Fibroblast of peridontal ligament (primary cell): ENCODE measurements around the gene AP2A1.
A peak's percentile ranks its signal among the peaks of the same experiment; 100 is the strongest.

Experiments used
- DNase-seq: peaks from one replicate; pipeline ENCODE4 v3.0.0-alpha.2; 2010; ENCODE audit errors: extremely low read depth

The AP2A1 gene

DNA sequence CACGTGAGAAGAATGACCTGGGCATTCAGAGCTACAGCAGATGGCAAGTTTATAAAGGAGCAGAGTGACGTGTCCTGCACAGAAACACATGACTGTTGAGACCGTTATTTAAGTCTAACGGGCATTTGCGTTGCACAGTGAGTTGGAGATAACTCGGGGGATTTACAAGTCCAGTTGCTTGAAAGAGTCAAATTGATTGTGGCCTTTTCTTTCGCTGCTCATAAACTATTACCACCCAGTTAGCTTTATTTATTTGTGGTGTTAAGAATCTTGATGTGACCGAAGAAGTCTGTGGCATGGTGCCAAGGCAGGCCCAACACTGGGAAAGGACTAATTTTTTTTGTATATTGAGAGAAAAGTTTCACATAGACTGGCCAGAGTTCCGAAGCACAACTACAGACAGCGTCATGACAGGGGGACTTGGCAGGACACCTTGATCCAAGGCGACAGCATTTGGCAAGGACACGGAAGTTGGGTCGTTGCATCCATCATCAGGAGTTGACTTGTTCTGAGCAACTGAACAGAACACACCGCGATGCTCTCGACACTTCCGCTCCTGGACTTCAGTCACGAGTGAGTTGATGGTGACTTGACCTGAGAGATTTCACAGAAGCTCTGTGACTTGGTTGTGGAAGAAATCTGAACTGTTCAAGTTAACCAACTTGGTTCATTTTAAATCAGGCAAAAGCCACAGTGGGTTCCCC, 72.2 kb downstream of the AP2A1 start:
- no peak for DNase-seq

DNA sequence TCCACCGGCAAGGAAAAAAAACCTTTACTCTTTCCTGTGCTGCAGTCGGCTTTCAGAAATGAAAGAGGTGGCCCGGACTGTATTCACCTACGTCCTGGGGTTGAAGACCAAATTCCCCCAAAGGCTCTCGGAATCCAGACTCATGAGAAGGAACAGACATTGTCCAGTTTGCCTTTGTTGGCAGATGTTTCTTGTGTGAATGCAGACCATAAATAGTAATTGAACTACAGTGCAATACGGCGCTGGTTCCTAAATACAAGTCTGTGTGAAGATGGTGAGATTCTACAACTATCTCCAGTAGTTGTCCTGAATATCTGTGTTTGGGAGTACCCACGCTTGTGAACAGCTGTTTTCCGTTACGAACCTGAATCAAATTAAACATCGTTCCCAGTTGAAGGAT, 72.9 kb downstream of the AP2A1 start:
- DNase-seq = no peak

DNA sequence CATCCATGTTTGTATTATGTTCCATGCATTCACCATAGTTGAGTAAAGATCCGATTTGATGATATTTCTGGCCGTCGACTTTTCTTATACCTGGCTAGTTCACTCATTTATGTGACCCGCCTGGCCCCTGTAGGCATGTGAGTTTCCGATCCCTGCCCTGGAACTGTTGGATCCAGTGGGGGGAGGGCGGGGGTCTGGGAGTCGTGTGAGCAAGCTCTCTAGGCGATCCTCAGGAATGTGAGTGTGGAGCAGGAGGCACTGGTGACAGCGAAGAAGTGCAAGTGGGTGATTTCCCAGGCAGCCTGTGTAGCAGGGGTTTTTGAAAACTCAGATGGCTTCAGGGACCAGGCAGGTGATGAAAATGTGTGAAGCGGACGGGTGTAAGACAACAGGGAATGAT, 73.5 kb downstream of the AP2A1 start:
- DNase-seq = no peak

DNA sequence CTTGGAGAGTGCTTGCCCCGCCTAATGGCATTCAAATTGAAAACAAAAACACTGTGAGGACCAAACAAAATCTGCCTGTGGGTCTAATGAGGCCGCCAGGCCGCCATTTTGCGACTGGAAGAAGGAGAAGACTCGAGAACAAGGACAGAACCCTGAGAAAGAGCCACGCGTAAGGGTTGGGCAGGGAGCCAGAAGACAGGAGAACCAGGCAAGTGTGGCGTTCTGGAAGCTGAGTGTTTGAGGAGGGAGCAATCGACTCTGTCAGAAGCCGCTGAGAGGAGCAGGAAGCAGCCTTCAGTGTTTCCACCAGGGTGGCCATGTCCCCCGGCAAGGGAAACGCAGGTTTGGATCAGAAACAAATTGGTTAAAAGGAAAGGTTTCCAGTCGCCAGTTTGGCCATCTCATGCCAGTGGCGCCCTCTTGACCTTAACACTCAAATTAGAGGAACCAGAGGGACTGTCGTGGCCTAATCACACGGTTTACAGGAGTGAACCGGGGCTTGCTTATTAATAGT, 74.0 kb downstream of the AP2A1 start:
- no peak for DNase-seq

DNA sequence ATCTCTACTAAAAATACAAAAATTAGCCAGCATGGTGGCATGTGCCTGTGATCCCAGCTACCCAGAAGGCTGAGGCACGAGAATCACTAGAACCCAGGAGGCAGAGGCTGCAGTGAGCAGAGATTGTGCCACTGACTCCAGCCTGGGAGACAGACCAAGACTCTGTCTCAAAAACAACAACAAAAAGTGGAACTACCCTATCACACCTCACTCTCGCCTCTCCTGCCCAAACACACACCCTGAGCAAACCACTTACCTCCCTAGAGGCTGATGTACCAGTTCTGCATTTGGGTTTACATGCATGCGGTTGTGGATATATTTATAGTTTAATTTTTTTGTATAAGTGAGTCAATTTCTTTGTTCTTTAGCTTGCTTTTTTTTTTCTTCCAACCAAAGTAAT, 76.5 kb downstream of the AP2A1 start:
- no peak for DNase-seq

DNA sequence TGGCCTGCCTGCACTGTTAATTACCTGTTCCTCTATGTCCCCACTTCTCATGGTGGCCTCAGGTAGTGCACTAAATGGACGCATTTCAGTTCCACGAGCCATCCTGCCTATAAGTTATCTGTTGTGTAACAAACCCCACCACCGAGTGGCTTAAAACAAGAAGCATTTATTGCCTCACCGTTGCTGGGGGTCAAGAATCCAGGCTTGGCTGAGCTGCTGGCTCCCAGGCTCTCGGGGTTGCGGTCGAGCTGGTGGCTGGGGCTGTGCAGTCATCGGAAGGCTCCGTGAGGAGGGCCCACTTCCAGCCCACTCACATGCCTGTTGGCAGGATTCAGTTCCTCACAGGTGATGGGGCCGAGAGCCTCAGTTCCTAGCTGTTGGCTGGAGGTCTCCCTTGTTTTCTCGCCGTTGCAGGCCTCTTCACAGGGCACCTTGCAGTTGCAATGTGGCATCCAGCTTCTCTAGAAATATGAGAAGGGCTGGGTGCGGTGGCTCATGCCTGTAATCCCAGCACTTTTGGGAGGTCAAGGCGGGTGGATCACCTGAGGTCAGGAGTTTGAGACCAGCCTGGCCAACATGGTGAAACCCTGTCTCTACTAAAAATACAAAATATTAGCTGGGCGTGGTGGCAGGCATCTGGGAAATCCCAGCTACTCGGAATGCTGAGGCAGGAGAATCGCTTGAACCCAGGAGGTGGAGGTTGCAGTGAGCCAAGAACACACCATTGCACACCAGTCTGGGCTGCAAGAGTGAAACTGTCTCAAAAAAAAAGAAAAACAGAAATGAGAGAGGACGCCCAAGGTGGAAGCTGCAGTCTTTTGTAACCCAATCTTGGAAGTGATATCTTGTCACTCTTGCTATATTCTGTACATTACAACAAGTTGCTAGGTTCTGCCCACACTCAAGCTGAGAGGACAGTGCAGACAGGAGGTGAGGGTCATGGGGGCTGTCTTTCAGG, 77.6 kb downstream of the AP2A1 start:
- no peak for DNase-seq

DNA sequence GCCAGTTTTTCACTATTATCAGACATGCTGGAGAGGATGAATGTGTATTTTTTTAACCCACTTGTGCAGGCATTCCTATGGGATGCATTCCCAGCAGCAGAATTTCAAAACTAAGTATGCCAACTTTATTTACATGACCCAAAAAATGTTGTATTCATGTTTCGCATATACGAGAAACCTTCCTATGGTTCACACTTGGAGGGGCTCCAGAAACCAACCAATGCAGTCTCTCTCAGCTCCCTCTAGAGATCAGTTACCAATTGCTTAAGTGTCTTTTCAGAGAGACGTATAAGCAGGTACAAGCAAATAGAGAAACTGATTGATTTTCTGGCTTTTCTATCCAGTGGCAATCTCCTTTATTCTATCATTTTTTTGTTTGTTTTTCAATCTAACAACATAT, 78.6 kb downstream of the AP2A1 start:
- peak; percentile 39 for DNase-seq

DNA sequence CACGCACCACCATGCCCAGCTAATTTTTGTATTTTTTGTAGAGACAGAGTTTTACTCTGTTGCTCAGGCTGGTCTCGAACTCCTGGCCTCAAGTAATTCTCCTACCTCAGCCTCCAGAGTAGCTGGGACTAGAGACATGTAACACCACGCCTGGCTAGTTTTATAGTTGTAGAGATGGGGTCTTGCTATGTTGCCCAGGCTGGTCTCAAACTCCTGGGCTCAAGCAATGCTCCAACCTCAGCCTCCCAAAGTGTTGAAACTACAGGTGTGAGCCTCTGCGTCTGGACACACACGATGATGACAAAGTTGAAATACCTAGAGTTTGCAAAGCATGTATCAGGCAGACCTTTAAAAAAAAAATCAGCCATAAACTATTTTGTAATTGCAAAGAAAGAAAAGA, 79.6 kb downstream of the AP2A1 start:
- no peak for DNase-seq

DNA sequence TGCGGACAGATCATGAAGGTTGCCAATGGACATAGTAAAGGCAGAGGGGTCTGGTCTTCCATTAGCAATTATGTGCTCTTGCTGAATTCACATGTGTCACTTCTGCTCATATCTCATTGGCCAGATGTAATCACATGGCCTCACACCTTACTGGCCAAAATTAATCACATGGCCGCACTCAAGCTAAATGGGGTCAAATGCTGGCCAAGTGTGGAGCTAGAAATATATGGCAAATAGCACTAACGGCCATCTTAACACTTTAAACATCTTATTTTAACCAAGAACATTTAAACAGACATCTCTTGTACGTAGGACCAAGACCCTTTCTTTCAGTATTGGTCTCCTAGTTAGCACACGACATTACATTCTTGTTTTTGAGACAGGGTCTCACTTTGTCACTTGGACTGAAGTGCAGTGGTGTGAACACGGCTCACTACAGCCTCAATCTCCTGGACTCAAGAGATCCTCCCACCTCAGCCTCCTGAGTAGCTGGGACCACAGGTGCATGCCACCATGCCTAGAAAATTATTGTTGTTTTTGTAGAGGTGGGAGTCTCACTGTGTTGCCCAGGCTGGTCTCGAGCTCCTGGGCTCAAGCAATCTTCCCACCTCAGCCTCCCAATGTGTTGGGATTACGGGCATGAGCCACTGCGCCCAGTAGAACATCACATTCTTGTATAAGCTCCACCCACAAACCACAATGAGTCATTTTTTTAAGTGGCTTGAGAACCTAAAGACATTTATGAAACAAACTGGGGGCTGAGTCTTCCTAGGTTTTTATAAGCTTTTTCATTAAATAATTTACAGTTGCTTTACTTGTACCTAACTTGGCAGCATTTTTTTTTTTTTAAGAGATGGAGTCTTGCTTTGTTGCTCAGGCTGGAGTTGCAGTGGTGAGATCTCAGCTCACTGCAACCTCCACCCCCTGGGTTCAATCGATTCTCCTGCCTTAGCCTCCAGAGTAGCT, 81.2 kb downstream of the AP2A1 start:
- DNase-seq = peak; percentile 89

DNA sequence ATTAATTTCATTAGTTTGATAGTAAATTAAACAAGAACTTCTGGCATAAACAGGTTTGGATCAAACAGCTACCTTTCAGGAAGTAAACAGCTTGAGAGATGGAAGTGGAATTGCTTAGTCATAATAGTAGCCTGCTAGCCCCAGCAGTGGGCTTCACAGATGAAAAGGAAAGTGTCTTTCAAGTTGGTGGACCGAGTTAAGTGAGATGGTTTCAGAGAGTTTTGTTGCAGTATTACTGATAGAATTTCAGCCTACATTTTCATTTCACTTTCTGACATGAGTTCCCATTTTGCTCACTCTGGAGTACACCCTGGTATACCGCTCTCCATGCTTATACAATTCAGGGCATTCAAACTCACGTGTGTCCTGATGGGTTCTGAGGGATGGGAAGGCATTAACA, 82.1 kb downstream of the AP2A1 start:
- DNase-seq = no peak

DNA sequence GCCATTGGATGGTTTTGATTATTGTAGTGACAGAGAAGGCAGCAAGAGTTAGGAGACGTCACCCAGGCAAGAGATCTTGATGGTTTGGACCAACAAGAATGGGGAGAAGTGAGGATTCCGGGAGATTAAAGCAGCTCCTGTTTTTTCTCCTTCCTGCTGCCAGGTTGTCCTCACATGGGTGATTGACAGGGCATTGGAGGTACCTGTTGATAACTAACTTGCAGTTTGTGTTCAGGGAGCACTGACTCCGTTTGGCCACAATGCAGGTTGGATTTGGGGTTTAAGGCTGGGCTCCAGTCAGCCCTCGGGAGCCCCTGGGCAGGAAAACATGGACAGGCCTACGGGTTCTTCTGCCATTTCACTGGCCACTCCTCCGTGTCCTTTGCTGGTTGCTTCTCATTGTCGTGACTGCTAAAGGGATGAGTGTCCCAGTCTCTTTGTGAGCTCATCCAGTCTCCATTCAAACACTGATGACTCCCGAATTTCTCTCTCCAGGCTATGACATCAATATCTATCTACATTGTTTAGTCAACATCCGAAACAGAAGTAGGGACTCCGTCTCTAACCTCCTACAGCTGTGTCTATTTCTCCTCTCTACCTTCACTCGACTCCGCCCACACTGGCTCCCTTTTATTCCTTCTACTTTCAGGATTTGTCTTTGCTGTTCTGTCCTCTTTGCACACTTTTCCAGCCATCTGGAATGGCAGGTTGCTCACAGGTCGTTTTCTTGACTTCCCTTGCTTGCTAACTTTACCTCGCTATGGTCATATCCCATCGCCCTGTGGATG, 82.8 kb downstream of the AP2A1 start:
- DNase-seq = no peak

DNA sequence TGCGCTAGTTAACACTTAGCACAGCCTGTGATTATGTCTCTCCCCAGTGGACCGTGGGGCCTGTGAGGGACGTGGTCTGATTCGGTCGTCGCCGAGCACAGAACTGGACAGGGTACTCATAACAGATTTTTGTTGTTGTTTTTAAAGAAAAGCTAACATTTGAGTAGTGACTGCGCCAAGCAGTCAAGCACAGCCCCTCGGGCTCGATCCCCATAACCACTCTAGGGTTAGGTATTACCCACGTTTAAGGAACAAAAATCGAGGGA, 83.4 kb downstream of the AP2A1 start:
- DNase-seq = no peak

DNA sequence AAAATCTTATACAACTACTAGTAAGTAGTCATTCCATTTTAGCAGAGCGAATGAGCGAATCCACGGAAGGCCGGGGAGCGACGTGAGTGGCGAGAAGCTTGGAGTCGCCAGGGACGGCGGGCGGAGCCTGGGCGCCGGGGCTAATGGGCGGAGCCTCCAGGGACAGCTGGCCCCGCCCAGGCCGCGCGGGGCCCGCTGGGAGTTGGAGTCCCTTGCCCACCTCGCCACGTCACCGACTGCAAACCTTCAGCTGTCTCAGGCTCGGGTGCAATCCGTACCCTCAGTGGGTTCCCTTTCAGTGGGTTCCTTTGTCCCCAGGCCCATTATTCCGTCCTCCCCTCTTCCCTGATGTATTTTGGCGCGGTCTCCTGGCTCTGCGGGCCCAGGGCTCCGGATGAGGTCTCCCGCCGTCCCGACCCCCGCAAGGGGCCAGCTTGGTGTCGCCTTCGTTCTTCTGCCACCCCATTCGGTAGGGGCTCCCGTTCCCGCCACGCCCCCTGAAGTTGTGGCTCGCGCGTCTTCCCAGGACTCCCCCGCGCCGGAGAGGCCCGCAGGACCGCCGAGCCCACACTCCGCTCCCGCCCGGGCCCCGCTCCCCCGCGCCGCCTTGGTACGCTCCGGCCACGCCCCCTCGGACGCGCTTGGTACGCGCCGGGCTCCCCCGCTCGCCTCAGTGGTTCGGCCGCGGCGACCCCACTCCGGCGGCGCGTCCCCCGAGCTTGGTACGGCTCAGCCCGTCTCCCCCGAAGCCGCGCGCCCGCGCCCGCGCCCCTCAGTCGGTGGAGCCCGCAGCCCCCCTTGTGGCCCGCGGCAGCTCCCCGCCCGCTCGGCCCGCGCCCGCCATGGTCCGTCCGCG, 83.9 kb downstream of the AP2A1 start, which contains the start of gene PTOV1:
Gene PTOV1, plus strand, starts transcription at position 673 of the 856 bp plus-strand sequence.
- DNase-seq = peak; percentile 87

DNA sequence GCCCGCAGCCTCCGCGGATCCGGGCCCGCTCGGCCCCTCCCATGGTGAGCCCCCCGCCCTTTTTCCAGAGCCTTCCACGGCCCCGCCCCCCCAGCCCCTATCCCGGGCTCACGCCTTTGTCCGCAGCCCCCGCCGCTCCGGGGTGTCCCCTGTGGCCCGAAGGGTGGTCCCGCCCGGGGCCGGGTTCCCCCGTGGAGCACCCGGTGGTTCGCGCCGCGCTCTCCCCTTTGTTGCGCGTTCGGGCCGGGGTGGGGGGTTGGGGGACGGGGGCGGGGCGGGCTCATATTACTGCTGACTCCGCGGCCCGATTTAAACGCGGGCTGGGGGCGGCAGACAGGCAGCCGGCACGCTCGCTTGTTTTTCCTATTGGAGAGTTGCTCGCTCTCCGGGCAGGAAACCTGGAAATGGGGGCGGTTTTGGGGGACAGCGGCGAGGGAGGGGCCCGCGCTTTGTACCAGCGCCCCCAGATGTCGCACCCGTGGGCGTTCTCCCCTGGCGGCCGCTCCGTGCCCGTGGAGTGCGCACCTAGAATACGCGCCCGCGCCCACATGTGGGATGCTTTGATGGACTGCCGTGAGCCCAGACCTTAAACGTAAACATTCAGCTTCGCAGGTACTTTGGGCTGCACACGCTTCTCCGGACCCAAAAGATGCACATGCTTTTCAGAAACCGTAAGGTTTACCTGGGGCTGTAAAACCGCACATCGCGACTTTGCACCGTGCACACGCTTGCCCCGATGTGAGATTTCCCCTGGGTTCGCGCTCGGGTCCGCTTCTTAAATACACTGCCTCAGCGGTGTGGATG, 84.9 kb downstream of the AP2A1 start:
- DNase-seq = no peak

DNA sequence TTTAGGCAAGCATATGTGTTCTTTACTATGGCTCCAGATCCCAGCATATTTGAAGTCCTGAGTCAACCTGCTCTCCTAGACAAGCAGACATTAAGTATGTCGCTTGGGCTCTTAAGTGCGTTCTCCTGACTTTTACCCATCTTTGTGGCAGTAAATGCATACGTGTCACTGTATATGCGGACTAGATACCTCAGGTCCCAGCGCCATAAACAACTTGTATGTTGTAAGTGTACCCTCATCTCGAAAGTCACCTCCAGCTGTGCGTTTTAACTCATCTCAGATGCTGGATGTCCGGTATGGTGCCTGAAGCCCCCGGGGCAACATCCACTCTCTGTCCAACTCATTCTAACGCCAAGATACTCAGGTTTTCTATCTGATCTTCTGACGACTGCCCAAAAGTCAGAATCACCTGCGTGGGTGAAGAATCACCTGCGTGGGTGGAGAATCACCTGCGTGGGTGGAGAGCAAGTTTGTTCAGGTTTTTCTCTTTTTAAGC, 85.9 kb downstream of the AP2A1 start:
- DNase-seq = peak; percentile 18

DNA sequence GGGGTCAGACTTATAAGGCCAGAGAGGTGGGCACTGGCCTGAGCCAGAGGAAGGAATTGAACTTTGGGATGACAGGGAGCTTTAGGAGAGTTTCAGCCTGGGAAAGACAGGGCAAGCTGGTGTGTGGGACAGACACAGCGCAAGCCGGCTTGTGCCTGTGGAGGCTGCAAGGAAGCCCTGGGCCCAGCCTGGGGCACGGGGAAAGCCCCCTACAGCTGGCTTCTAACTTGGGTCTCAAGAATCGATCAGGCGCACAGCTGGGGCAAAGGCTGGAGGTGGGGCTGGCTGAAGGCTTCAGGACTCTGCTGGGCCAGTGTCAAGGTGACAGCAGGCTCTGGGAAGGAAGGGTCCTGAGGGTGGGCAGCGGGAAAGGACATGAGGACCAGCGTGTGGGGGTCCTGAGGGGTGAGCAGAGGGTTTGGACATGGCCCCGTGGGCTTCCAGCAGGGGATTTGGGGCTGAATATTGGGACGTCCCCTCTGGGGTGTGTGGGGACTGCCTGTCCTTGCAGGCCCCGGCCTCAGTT, 87.1 kb downstream of the AP2A1 start:
- no peak for DNase-seq

DNA sequence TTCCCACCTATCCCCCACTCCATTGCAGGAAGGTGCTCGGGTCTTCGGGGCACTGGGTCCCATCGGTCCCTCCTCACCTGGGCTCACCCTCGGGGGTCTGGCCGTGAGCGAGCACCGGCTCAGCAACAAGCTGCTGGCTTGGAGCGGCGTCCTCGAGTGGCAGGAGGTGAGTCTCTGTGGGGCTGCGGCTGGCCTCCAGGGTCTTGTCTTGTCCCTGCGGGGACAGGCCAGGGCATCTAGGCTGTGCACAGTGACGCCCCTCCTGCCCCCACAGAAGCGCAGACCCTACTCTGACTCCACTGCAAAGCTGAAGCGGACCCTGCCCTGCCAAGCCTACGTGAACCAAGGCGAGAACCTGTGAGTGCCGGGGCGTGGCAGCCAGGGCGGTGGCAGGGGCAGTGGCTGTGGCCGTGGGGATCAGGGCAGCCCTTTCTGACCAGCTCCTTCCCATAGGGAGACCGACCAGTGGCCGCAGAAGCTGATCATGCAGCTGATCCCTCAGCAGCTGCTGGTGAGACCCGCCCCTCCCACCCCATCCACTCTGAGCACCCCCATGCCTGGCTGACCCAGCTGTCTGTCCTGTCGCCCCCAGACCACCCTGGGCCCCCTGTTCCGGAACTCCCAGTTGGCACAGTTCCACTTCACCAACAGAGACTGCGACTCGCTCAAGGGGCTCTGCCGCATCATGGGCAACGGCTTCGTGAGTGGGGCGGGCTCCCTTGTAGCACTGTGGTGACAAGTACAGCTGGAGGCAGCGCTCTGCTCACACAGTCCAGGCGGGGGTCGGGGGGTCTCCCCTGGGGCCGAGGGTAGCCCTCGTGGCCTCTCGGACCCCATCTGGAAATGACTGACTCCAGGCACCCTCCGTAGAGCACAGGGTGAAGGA, 87.8 kb downstream of the AP2A1 start:
- DNase-seq = no peak

DNA sequence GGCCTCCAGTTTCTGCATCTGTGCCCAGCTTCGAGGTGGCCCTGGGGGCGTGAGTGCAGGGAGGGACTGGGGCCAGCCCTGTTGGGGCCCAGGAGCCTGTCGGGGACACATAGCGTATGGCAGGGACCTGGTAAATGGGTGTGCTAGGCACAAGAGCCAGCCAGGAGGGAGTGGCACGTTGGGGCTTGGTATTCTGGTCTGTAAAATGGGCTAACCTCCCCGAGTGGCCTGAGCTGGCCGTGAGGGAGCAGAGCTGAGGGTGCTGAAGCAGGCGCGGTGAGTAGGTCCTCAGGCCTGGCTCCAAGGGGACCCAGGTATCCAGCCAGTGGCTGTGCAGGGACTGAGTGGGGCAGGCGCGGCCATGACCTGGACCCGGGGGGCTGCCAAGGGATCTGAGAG, 88.5 kb downstream of the AP2A1 start:
- no peak for DNase-seq
